ENCODE measurements around the gene ZNF865.
"Not testable (repeated sequence)": the region's sequence is repeated elsewhere in the genome, so short reads cannot be mapped to it uniquely, and the experiment has no call there.

Gene ZNF865

DNA sequence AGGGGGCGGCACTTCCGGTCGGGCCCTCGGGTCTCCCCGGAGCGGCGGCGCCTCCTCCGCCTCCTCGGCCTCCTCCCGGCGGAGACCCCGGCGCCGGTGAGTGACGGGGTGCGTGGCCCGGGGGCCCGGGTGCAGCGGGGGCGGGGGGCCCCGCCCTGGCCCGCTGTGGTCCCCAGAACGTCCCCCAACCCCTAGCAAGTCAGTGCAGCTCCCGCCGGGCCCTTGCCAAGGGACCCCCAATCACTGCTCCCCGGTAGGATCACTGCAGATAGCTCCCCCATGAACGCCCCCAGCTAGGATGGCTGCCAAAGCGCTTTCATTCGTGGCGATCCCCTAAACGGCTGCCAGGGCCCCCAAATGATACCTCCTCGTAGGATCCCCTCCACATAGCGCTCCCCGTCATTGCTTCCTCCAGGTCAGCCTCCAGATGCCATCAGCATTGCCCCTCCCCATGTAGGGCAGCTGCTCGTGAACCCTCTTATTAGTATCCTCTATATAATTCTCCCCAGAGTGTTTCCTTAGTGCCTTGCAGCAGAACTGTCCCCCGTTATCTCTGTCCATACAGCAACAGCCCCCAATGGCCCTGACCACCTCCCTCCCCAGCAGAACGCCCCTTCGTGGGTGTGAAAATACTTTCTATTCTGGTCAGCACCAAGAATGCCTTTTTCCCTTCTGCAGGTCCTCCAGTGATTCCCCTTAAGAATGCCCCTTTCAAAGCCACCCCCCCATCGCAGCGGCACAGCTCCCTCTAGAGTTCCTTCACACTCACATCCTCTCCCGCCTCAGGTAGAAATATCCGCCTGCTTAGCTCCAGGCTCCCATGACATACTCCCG is at the start of gene ZNF865:
ZNF865 (plus strand) TSS at position 11 of the 834 bp plus-strand sequence. CDS start 7,972 bp downstream, outside the sequence.
- Histone ChIP-seq H3K4me1 (ENCODE audit: control insufficient read depth, low read depth, low read length) (peaks cover 9% of the 10 kb centered on the region), H3K36me3 (ENCODE audit: control insufficient read depth, low read depth, low read length) (peaks cover 7% of the 10 kb centered on the region), H3K9me3 (ENCODE audit: control insufficient read depth, low read depth, low read length) (no peaks in the 10 kb centered on the region), H3K27ac (ENCODE audit: low read length) (peak within 1 kb of the TSS; percentile 92), H3K4me3 (ENCODE audit: low read length) (peak within 1 kb of the TSS; percentile 73), H3K9ac (ENCODE audit: low read length) (peak within 1 kb of the TSS; percentile 84), H3K27me3 (ENCODE audit: control insufficient read depth, insufficient read depth, low read length) (no peaks in the 10 kb centered on the region)

DNA sequence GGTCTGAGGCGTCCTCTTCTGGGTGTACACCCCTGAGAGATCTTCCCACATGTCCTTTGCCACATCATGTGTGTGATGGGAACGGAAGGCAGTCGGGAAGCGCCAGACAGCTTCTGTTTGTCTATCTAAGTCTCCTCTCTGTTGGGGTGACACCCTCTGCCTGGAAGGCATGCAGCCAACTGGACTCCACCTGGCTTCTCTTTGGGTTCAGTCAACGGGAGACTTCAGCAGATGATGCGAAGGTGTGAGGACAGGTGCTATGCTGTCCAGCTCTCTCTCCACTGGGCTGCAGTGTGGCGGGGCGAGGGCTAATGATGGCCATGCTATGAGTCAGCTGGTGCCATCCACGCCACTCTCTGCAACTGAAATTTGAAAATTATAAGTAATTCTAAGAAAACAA is 45.8 kb upstream of the ZNF865 start:
- no peaks in the 10 kb centered on the region for H3K9me3 ChIP-seq (ENCODE audit: control insufficient read depth, low read depth, low read length)
- H3K9ac ChIP-seq (ENCODE audit: low read length) = no peak overlapping the region
- no peaks in the 10 kb centered on the region for H3K4me1 ChIP-seq (ENCODE audit: control insufficient read depth, low read depth, low read length)
- no peaks in the 10 kb centered on the region for H3K27me3 ChIP-seq (ENCODE audit: control insufficient read depth, insufficient read depth, low read length)
- H3K27ac ChIP-seq (ENCODE audit: low read length) = no peak overlapping the region
- no peak overlapping the region for H3K4me3 ChIP-seq (ENCODE audit: low read length)
- no peaks in the 10 kb centered on the region for H3K36me3 ChIP-seq (ENCODE audit: control insufficient read depth, low read depth, low read length)

DNA sequence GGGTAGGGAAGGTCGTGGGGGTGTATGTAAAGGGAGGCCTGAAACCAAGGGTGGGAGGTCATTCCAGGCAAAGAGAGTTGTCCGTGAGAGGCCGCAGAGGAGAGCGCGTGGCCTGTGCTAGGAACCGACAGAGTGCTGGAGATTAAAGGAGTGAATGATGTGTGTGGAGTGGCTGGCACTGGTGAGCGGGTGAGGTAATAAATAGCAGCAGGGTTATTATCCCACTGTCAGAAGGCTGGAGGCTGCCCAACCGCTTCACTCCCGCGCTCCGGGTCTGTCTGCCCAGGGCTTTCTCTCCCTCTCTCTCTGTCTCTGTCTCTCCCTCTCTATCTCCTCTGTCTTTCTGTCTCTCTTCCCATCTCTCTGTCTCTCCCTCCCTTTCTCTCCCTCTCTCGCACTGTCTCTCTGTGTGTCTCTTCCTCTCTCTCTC is 42.2 kb upstream of the ZNF865 start:
- Histone ChIP-seq H3K4me1 (ENCODE audit: control insufficient read depth, low read depth, low read length) (no peaks in the 10 kb centered on the region), H3K27me3 (ENCODE audit: control insufficient read depth, insufficient read depth, low read length) (no peaks in the 10 kb centered on the region), H3K9me3 (ENCODE audit: control insufficient read depth, low read depth, low read length) (no peaks in the 10 kb centered on the region), H3K9ac (ENCODE audit: low read length) (no peak overlapping the region), H3K36me3 (ENCODE audit: control insufficient read depth, low read depth, low read length) (no peaks in the 10 kb centered on the region), H3K27ac (ENCODE audit: low read length) (no peak overlapping the region), H3K4me3 (ENCODE audit: low read length) (no peak overlapping the region)

DNA sequence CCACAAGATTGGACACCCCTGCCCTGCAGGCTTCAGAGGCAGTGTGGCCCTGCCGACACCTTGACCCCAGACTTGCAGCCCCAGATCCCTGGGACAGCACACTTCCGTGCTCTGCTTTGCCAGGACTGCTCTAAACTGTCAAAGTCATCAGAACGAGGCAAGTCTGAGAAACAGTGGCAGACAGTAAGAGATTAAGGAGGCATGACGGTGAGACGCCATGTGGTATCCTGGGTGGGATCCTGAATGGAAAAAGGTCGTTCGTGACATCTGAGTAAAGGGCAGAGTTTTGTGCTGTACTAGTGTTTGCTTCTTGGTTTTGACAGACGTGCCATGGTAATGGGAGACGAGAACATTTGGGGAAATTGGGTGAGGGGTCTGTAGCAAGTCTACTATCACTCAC is 38.6 kb upstream of the ZNF865 start:
- Histone ChIP-seq H3K36me3 (ENCODE audit: control insufficient read depth, low read depth, low read length) (no peaks in the 10 kb centered on the region), H3K4me1 (ENCODE audit: control insufficient read depth, low read depth, low read length) (no peaks in the 10 kb centered on the region), H3K27me3 (ENCODE audit: control insufficient read depth, insufficient read depth, low read length) (no peaks in the 10 kb centered on the region), H3K27ac (ENCODE audit: low read length) (no peak overlapping the region), H3K9ac (ENCODE audit: low read length) (no peak overlapping the region), H3K9me3 (ENCODE audit: control insufficient read depth, low read depth, low read length) (no peaks in the 10 kb centered on the region), H3K4me3 (ENCODE audit: low read length) (no peak overlapping the region)

DNA sequence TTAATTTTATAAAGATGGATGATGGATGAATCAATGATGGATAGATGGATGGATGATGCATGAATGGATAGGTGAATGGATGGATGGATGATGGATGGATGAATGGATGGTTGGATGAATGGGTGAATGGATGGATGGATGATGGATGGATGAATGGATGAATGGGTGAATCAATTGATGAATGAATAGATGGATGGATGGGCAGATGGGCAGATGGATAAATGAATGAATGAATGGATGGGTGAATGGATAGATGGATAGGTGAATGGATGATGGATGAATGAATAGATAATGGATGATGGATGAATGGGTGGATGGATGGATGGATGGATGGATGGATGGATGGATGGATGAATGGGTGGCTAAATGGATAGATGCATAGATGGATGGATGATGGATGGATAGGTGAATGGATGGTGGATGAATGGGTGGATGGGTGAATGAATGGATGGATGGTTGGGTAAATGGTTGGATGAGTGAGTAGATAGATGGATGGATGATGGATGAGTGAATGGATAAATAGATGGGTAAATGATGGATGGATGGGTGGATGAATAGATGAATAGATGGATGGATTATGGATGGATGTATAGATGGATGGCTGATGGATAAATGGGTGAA is 37.6 kb upstream of the ZNF865 start:
- Histone ChIP-seq H3K36me3 (ENCODE audit: control insufficient read depth, low read depth, low read length) (no peaks in the 10 kb centered on the region), H3K27ac (ENCODE audit: low read length) (no peak overlapping the region), H3K9me3 (ENCODE audit: control insufficient read depth, low read depth, low read length) (no peaks in the 10 kb centered on the region), H3K4me1 (ENCODE audit: control insufficient read depth, low read depth, low read length) (no peaks in the 10 kb centered on the region), H3K27me3 (ENCODE audit: control insufficient read depth, insufficient read depth, low read length) (no peaks in the 10 kb centered on the region), H3K9ac (ENCODE audit: low read length) (no peak overlapping the region), H3K4me3 (ENCODE audit: low read length) (no peak overlapping the region)

DNA sequence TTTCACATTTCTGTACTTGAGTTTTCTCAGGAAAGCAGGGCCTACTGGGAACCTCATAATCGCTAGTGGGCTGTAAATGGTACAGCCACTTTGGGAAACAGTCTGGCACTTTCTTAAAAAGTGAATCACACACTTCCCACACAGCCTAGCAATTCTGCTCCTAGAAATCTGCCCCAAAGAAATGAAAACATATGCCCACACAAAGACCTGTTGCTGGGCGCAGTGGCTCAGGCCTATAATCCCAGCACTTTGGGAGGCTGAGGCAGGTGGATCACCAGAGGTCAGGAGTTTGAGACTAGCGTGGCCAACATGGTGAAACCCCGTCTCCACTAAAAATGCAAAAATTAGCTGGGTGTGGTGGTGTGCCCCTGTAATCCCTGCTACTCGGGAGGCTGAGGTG is 36.0 kb upstream of the ZNF865 start:
- H3K27me3 ChIP-seq (ENCODE audit: control insufficient read depth, insufficient read depth, low read length); H3K4me1 ChIP-seq (ENCODE audit: control insufficient read depth, low read depth, low read length); H3K9me3 ChIP-seq (ENCODE audit: control insufficient read depth, low read depth, low read length); H3K36me3 ChIP-seq (ENCODE audit: control insufficient read depth, low read depth, low read length); H3K4me3 ChIP-seq (ENCODE audit: low read length); H3K9ac ChIP-seq (ENCODE audit: low read length); H3K27ac ChIP-seq (ENCODE audit: low read length): not testable (repeated sequence)

DNA sequence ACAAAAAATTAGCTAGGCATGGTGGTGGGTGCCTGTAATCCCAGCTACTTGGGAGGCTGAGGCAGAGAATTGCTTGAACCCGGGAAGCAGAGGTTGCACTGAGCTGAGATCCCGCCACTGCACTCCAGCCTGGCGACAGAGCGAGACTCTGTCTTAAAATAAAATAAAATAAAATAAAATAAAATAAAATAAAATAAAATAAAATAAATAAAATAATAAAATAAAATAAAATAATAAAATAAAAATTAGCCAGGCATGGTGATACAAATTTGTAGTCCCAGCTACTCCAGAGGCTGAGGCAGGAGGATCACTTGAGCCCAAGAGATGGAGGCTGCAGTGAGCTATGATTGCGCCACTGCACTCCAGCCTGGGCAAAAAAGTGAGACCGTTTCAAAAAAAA is 31.5 kb upstream of the ZNF865 start:
- H3K4me3 ChIP-seq (ENCODE audit: low read length); H3K27me3 ChIP-seq (ENCODE audit: control insufficient read depth, insufficient read depth, low read length); H3K4me1 ChIP-seq (ENCODE audit: control insufficient read depth, low read depth, low read length): not testable (repeated sequence)

DNA sequence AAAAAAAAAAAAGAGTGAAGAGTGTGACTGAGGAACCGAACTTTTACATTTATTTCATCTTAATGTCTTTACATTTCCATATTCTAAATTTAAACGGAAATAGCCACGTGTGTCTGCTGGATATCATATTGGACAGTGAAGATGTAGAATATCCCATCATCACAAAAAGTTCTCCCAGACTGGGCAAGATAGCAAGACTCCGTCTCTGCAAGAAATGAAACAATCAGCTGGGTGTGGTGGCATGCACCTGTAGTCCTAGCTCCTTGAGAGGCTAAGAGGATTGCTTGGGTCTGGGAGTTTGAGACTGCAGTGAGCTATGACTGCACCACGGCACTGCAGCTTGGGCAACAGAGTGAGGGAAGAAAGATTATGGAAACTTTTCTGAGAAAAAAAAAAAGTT is 28.7 kb upstream of the ZNF865 start:
- Histone ChIP-seq H3K36me3 (ENCODE audit: control insufficient read depth, low read depth, low read length) (peaks cover 8% of the 10 kb centered on the region), H3K9ac (ENCODE audit: low read length) (no peak overlapping the region), H3K4me3 (ENCODE audit: low read length) (no peak overlapping the region), H3K27me3 (ENCODE audit: control insufficient read depth, insufficient read depth, low read length) (no peaks in the 10 kb centered on the region), H3K4me1 (ENCODE audit: control insufficient read depth, low read depth, low read length) (no peaks in the 10 kb centered on the region), H3K9me3 (ENCODE audit: control insufficient read depth, low read depth, low read length) (no peaks in the 10 kb centered on the region), H3K27ac (ENCODE audit: low read length) (no peak overlapping the region)

More for the DNA sequence above, 31.5 kb upstream of the ZNF865 start:
- not testable (repeated sequence) for H3K9ac ChIP-seq (ENCODE audit: low read length); H3K27ac ChIP-seq (ENCODE audit: low read length); H3K36me3 ChIP-seq (ENCODE audit: control insufficient read depth, low read depth, low read length); H3K9me3 ChIP-seq (ENCODE audit: control insufficient read depth, low read depth, low read length)

DNA sequence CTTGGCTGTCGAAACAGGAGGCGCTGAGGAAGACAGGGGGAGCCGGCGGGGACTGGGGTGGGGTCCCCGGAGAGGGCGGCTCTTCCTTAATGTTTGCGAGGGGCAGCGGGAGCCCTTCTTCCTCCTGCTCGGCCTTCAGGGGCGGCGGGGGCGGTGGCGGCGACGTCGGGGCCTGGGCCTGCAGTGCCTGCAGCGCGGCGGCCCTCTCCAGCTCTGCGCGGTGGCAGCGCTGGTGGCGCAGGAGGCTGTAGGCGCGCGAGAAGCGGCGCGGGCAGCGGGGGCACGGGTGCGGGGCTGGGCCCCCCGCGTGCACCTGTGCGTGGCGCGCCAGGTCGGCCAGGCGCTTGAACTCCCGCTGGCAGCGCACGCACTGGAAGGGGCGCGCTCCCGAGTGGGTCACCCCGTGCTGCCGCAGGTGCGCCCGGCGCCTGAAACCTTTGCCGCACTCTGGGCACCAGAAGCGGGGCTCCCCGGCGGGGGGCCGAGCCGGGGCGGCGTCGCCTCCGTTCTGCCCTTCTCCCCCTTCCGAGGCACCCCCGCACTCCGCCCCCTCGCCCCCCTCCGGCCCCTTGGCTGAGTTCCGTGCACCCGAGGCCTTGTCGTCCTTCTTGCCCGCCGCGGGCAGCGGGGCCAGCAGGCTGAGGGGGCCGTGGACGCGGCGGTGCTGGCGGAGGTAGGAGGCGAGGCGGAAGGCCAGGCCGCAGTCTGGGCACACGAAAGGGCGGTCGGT is 27.3 kb upstream of the ZNF865 start:
- Histone ChIP-seq H3K9ac (ENCODE audit: low read length) (no peak overlapping the region), H3K27ac (ENCODE audit: low read length) (no peak overlapping the region), H3K9me3 (ENCODE audit: control insufficient read depth, low read depth, low read length) (no peaks in the 10 kb centered on the region), H3K27me3 (ENCODE audit: control insufficient read depth, insufficient read depth, low read length) (no peaks in the 10 kb centered on the region), H3K4me3 (ENCODE audit: low read length) (no peak overlapping the region), H3K36me3 (ENCODE audit: control insufficient read depth, low read depth, low read length) (peaks cover 8% of the 10 kb centered on the region), H3K4me1 (ENCODE audit: control insufficient read depth, low read depth, low read length) (no peaks in the 10 kb centered on the region)

DNA sequence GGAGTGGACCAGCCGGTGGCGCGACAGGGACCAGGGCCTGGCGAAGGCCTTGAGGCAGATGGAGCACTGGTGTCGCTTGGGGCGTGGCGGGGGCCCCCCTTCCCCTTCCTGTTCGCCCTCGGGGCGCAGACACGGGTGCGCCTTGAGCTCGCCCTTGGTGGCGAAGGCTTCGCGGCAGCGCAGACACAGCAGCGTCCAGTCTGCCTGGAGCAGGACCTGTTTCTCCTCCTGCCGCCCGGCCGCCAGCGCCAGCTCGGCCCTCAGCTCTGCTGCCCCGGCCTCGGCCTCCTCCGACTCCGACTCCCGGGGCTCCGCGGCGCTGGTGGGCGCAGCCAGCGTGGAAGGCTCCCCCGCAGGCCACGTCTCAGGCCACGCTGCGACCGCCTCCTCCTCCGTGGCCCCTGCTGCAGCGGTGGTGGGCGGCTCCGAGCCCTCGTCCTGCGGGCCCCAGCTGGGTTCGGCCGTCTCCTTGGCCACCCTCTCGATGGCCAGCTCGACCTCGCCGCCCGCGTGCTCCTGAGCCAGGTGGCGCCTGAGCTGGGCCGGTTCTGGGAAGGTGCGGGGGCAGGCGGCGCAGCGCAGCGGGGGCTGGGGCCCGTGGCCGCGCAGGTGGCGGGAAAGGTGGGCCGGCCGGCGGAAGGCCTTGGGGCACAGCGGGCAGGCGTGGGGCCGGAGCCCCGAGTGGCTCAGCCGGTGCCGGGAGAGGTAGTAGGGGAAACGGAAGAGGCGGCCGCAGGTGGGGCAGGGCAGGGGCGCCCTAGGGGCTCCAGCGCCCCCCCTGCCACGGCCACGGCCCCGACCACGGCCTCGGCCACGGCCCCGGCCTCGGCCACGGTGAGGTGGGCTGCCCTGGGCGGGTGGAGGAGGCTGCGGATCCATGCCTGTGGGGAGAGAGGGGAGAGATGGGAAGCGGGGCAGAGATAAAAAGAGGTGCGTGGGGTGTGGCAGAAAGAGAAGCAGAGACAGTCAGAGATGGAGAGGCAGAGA is 26.4 kb upstream of the ZNF865 start:
- H3K4me3 ChIP-seq (ENCODE audit: low read length) = peak overlapping the region; percentile 82
- H3K9ac ChIP-seq (ENCODE audit: low read length) = peak overlapping the region; percentile 84
- H3K36me3 ChIP-seq (ENCODE audit: control insufficient read depth, low read depth, low read length) = peaks cover 8% of the 10 kb centered on the region
- H3K4me1 ChIP-seq (ENCODE audit: control insufficient read depth, low read depth, low read length) = no peaks in the 10 kb centered on the region
- no peaks in the 10 kb centered on the region for H3K27me3 ChIP-seq (ENCODE audit: control insufficient read depth, insufficient read depth, low read length)
- no peaks in the 10 kb centered on the region for H3K9me3 ChIP-seq (ENCODE audit: control insufficient read depth, low read depth, low read length)
- no peak overlapping the region for H3K27ac ChIP-seq (ENCODE audit: low read length)

All from iPS-18a (cell line).